ENCODE data around the gene DNM2. TPM values are rescaled to one million over a fixed set of nuclear protein-coding genes. Genes with fewer than 3 reads are reported as not detected.
"Not testable (repeated sequence)": the region's sequence is repeated elsewhere in the genome, so short reads cannot be mapped to it uniquely, and the experiment has no call there.

The DNM2 gene
- total RNA-seq, 1 donor from 2014 or later, result 280 TPM

DNA sequence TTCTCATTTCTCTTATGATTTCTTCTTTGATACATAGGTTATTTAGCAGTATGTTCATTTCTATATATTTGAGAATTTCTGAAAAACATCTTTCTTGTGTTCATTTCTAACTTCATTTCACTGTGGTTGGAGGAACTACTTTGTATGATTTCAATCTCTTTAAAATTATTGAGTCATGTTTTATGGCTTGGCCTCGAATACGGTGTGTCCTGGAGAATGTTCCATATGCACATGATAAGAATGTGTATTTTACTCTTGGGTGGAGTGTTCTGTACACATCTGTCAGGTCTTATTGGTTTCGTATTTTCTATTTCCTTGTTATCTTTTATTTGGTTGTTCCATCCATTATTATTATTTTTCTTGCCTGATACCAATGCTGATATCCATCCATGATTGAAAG lies 22.9 kb downstream of the DNM2 start:
- Histone ChIP-seq H3K36me3 (no peaks in the 10 kb centered on the region), H3K4me1 (peaks cover 59% of the 10 kb centered on the region), H3K27ac (peak overlapping the region; percentile 67), H3K4me3 (no peak overlapping the region), H3K9me3 (no peaks in the 10 kb centered on the region), H3K27me3 (no peaks in the 10 kb centered on the region)
- DNase-seq (no peak), ATAC-seq (peak; percentile 46)
- TF ChIP-seq, protein P1, sequence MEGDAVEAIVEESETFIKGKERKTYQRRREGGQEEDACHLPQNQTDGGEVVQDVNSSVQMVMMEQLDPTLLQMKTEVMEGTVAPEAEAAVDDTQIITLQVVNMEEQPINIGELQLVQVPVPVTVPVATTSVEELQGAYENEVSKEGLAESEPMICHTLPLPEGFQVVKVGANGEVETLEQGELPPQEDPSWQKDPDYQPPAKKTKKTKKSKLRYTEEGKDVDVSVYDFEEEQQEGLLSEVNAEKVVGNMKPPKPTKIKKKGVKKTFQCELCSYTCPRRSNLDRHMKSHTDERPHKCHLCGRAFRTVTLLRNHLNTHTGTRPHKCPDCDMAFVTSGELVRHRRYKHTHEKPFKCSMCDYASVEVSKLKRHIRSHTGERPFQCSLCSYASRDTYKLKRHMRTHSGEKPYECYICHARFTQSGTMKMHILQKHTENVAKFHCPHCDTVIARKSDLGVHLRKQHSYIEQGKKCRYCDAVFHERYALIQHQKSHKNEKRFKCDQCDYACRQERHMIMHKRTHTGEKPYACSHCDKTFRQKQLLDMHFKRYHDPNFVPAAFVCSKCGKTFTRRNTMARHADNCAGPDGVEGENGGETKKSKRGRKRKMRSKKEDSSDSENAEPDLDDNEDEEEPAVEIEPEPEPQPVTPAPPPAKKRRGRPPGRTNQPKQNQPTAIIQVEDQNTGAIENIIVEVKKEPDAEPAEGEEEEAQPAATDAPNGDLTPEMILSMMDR (IDR thresholded peaks at IDR 0.05), result no peak
- intact Hi-C loops (cut with DNase I), result no loop called here

DNA sequence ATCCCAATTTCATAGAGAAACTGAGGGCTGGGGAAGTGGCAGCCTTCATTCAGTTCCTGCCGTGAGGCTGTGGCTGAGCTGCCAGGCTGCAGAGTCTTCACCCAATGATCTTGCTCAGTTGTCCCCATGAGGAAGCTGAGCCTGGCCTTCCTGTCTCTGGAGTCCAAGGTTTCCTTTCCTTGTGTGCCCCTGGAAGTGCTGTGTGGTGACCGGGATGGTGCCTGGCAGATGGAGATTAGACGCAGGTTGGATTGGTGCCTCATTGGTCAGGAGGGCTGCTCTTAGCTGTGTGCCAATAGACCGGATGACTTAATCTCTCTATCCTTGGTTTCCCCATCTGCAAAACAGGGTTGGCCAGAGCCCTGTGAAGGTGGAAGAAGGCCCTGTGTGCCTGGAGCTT lies 24.6 kb downstream of the DNM2 start:
- TF ChIP-seq, protein P1 (IDR thresholded peaks at IDR 0.05), result no peak
- Histone ChIP-seq H3K27me3 (no peaks in the 10 kb centered on the region), H3K27ac (peak overlapping the region; percentile 42), H3K4me1 (peaks cover 51% of the 10 kb centered on the region), H3K9me3 (no peaks in the 10 kb centered on the region), H3K36me3 (no peaks in the 10 kb centered on the region), H3K4me3 (no peak overlapping the region)
- DNase-seq, result no peak
- intact Hi-C loops (cut with DNase I), result no loop called here
- peak; percentile 24 for ATAC-seq

GRCh38 chr19:10744253-10744798 lies 26.4 kb downstream of the DNM2 start:
- no peaks in the 10 kb centered on the region for H3K36me3 ChIP-seq
- no peak for DNase-seq
- peaks cover 56% of the 10 kb centered on the region for H3K4me1 ChIP-seq
- intact Hi-C loops (cut with DNase I), result no loop called here
- H3K4me3 ChIP-seq, result no peak overlapping the region
- ATAC-seq, result no peak
- H3K27me3 ChIP-seq, result no peaks in the 10 kb centered on the region
- no peaks in the 10 kb centered on the region for H3K9me3 ChIP-seq
- H3K27ac ChIP-seq, result peak overlapping the region; percentile 51
- TF ChIP-seq, protein P1 (IDR thresholded peaks at IDR 0.05), result no peak

DNA sequence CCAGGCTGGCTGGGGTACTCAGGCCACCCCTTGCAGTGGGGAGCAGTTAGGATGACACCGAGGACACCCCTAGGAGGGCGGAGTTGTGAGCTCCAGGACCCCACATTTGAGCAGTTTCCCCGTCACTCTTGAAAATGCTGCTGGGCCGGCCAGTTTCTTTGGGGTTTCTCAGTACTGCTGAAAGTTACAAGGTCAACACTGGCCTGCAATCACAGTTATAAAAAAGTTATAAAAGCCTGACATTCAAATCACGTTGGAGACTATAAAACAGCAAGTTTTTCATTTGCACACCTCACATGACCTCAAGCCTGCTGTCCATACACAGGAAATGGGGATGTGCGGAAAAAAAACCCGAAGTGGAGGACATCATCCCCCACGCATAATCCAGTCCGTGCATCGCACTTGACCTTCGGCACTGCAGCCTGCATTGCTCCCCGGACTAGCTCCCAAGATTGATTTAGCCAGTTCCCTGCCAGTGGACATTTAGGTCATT lies 27.0 kb downstream of the DNM2 start:
- H3K27me3 ChIP-seq, result no peaks in the 10 kb centered on the region

GRCh38 chr19:10746437-10746836 lies 28.6 kb downstream of the DNM2 start:
- peaks cover 75% of the 10 kb centered on the region for H3K4me1 ChIP-seq
- H3K4me3 ChIP-seq; H3K27me3 ChIP-seq; intact Hi-C loops (cut with DNase I); DNase-seq; H3K27ac ChIP-seq; H3K9me3 ChIP-seq; ATAC-seq; H3K36me3 ChIP-seq: not testable (repeated sequence)

More for the DNA sequence above, 27.0 kb downstream of the DNM2 start:
- TF ChIP-seq, protein P1 (IDR thresholded peaks at IDR 0.05), result no peak
- Histone ChIP-seq H3K27ac (peak overlapping the region; percentile 51), H3K9me3 (no peaks in the 10 kb centered on the region), H3K4me3 (no peak overlapping the region), H3K4me1 (peaks cover 59% of the 10 kb centered on the region), H3K36me3 (no peaks in the 10 kb centered on the region)
- intact Hi-C loops (cut with DNase I), result no loop called here
- DNase-seq (no peak), ATAC-seq (no peak)

DNA sequence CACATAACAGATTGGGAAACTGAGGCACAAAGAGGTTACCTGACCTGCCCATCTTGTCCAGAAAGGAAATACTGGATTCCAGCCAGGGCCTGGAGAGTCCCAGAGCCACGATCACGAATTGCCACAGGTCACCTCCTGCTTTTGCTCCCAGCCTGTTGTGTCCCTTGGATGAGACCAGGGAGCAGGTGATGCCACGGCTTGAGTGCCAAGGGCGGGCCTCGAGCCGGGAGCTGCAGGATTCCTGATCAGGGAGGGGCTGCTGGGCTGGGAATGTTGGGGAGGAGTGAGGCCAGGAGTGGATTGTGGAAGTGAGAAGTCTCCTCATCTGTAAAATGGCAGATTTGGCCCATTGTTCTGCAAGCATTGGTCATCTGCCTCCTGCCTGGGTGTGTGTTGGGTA lies 29.4 kb downstream of the DNM2 start:
- Histone ChIP-seq H3K27ac (peak overlapping the region; percentile 85), H3K4me1 (peaks cover 76% of the 10 kb centered on the region), H3K27me3 (no peaks in the 10 kb centered on the region), H3K4me3 (no peak overlapping the region), H3K36me3 (no peaks in the 10 kb centered on the region), H3K9me3 (no peaks in the 10 kb centered on the region)
- DNase-seq (no peak), ATAC-seq (no peak)
- intact Hi-C loops (cut with DNase I), result no loop called here
- TF ChIP-seq, protein P1 (IDR thresholded peaks at IDR 0.05), result no peak
